Ectodermal cell (in vitro differentiated cells): ENCODE results near the gene AMOTL1.
"Not testable (repeated sequence)": the region's sequence is repeated elsewhere in the genome, so short reads cannot be mapped to it uniquely, and the experiment has no call there.

Experiments
- H3K27ac ChIP-seq: 2 replicates; pipeline ENCODE4 v1.7.0; 2013; ENCODE audit warnings: mild to moderate bottlenecking, low read depth, low read length; ENCODE audit not compliant: insufficient read depth, poor library complexity, severe bottlenecking
- H3K27me3 ChIP-seq: 2 replicates; pipeline ENCODE4 v1.7.0; 2013; ENCODE audit warnings: mild to moderate bottlenecking, low read length; ENCODE audit not compliant: insufficient read depth, control insufficient read depth, poor library complexity, severe bottlenecking
- H3K36me3 ChIP-seq: one replicate; pipeline ENCODE4 v1.7.0; 2013; ENCODE audit warnings: low read length; ENCODE audit not compliant: control insufficient read depth, insufficient read depth
- H3K4me1 ChIP-seq: one replicate; pipeline ENCODE4 v1.7.0; 2013; ENCODE audit warnings: low read length; ENCODE audit not compliant: control insufficient read depth, insufficient read depth
- H3K4me3 ChIP-seq: 2 replicates; pipeline ENCODE4 v1.7.0; 2013; ENCODE audit warnings: low read depth, low read length, control low read depth; ENCODE audit not compliant: insufficient read depth
- H3K9me3 ChIP-seq: 2 replicates; pipeline ENCODE4 v1.7.0; 2013; ENCODE audit warnings: mild to moderate bottlenecking, low read length, moderate library complexity; ENCODE audit not compliant: control insufficient read depth
- WGBS, 2 experiments: methylation state at CpG; one replicate each; pipeline ENCODE4 v1.1.7; 2013; ENCODE audit warnings: missing lambda C conversion rate in 2 of 2; 5-methylcytosine and 5-hydroxymethylcytosine counted together

The AMOTL1 gene

DNA sequence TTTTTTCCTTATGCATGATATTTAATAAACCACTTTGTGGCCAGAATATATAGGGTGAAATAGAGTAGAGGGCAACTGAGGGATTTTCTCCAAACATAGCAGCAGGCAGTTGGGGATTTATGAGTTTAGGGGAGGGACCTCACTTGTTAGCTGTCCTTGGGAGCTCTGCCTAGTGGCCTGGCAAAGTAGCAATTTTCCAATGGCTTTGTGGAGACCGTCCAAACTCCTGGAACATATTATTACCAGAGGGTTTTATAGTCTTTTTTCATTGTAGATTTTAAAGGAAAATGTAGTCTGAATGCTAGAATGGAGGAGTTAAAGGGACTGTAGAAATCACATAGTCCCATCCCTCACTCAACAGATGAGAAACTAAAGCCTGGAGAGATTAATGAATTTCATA lies 32.3 kb downstream of the AMOTL1 start:
- Histone ChIP-seq H3K27me3 (no peaks in the 10 kb centered on the region), H3K4me1 (no peaks in the 10 kb centered on the region), H3K27ac (no peak overlapping the region), H3K4me3 (no peak overlapping the region), H3K36me3 (peaks cover 27% of the 10 kb centered on the region), H3K9me3 (no peaks in the 10 kb centered on the region)
- 83 to 100% methylated on average over 1 of the region's 1 CpG for WGBS, 2 experiments

DNA sequence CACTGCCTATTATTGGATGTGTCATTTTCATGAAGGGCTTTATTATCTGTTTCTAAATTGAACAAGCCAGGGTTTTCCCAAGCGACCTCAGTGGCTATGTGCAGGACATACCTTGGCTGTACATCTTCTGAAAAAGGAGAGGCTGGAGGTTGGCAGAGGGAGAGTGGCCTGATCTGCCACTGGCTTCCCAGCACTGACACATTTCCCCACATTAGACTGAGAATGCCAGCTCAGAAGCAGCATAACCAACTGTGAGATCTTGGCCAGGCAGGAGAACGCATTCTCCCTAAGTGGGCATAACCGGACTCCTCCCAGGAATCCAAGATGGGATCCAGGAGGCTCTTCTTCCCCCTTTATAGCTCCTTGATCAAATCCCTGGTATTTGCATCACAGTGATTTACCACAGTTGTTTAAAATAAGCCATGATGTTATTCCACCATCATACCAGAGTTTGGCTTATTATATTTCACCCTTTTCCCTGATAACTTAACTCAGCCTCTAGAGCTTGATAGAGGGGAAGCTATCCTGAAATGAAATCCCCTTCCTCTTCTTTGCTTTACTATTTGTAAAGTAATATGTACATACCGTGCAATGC lies 33.8 kb downstream of the AMOTL1 start:
- WGBS, 2 experiments, result 92 to 95% methylated on average over 4 of the region's 4 CpGs
- Histone ChIP-seq H3K4me3 (no peak overlapping the region), H3K9me3 (no peaks in the 10 kb centered on the region), H3K27ac (no peak overlapping the region), H3K36me3 (peaks cover 27% of the 10 kb centered on the region), H3K4me1 (no peaks in the 10 kb centered on the region), H3K27me3 (no peaks in the 10 kb centered on the region)

DNA sequence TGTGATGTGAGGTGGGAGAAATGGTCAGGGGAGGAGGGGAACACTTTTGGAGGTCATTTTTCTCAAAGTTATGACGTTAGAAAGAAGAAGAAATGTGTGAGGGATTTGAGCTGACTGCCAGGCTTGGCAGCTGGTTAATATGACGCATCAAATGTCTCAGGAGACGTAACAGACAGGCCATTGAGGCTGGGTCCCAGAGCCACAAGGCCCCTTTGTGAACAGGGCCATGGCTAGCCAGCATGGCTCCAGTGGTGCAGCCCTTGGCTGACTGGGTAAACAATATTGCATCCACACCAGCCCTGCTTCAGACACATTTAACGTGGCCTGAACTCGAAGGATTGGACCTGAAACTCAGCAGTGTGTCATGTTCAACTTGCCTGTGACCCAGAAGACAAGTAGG lies 34.3 kb downstream of the AMOTL1 start:
- Histone ChIP-seq H3K9me3 (no peaks in the 10 kb centered on the region), H3K4me3 (no peak overlapping the region), H3K27me3 (no peaks in the 10 kb centered on the region), H3K27ac (no peak overlapping the region), H3K36me3 (peaks cover 27% of the 10 kb centered on the region), H3K4me1 (no peaks in the 10 kb centered on the region)
- WGBS, 2 experiments, result 93 to 95% methylated on average over 5 of the region's 5 CpGs

DNA sequence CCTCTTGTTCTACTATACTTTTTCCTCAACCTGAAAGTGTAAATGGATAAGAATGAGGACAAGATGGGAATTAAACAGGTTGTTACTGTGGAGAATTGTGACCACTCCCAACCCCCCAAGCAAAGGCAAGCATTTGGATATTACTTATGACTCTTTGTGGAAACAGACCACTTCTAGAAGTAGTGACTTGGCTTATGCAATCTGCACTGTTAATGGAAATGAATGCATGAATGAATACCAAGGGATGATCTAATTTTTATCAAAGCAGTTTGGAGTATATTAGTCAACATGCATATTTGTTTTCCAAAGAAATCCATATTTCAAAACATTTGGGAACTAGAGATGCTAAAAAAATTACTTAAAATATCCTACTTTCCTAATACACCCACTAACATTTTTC lies 35.3 kb downstream of the AMOTL1 start:
- Histone ChIP-seq H3K27me3 (no peaks in the 10 kb centered on the region), H3K4me3 (no peak overlapping the region), H3K9me3 (no peaks in the 10 kb centered on the region), H3K27ac (no peak overlapping the region), H3K36me3 (peaks cover 27% of the 10 kb centered on the region), H3K4me1 (no peaks in the 10 kb centered on the region)

DNA sequence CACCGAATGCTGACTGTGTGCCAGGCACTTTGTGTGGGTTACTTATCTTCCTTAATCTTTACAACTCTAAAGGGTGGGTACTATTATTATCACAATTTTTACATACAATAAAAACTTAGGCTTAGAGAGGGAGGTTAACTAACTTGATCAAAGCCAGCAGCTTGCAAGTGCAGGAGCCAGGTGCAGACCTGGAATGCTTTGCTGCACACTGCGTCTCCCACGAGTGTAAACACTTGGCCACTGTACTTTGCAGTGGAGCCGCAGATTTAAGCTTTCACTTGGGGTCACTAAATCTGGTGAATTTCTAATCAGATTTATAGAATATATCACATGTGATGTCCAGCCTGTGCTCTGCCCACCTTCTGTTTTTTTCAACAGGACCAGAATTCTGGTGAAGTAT lies 36.7 kb downstream of the AMOTL1 start:
- Histone ChIP-seq H3K4me3 (no peak overlapping the region), H3K27ac (no peak overlapping the region), H3K36me3 (peaks cover 16% of the 10 kb centered on the region), H3K4me1 (no peaks in the 10 kb centered on the region), H3K9me3 (no peaks in the 10 kb centered on the region), H3K27me3 (no peaks in the 10 kb centered on the region)
- WGBS, 2 experiments, result 90 to 99% methylated on average over 3 to 4 of the region's 4 CpGs

DNA sequence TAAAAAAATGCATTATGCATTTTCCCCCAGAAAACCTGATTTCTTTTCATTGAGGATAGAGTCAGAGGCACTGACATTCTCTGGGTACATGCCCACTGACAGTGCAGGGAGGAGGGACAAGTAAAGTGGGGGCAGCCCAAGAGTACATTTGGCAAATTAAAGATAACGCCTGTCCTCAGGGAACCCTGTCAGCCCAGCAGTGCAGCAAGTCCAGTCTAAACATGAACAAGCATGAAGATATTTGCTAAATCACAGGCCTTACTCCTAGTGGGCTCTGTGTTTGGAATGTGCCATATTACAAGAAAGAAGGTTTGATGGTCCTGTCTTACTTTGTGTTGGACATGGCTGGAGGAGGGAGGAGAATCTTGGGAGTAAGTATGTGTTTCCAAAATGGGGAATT lies 37.9 kb downstream of the AMOTL1 start:
- Histone ChIP-seq H3K36me3 (peaks cover 11% of the 10 kb centered on the region), H3K4me3 (no peak overlapping the region), H3K27me3 (no peaks in the 10 kb centered on the region), H3K27ac (no peak overlapping the region), H3K4me1 (no peaks in the 10 kb centered on the region), H3K9me3 (no peaks in the 10 kb centered on the region)
- 54 to 71% methylated on average over 1 of the region's 1 CpG for WGBS, 2 experiments

DNA sequence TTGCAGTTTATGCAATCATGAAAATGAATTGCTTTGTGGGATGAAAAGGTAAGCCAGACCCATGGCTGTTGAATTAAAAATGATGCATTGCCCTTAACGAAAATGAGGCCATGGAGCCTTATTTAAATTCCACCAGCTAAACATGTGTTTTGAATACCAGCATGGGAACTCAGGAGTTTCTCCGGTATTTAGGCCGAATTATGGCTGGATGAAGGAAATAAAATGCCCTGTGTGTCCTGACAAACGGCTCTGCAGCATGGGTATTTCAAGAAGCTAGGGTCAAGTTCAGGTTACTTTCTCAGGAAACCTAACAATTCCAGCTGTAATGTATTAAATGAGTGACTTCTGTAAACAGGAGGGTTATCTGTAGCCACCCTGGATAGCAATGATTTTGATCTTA lies 38.3 kb downstream of the AMOTL1 start:
- no peaks in the 10 kb centered on the region for H3K4me1 ChIP-seq
- 92 to 96% methylated on average over 4 of the region's 4 CpGs for WGBS, 2 experiments

DNA sequence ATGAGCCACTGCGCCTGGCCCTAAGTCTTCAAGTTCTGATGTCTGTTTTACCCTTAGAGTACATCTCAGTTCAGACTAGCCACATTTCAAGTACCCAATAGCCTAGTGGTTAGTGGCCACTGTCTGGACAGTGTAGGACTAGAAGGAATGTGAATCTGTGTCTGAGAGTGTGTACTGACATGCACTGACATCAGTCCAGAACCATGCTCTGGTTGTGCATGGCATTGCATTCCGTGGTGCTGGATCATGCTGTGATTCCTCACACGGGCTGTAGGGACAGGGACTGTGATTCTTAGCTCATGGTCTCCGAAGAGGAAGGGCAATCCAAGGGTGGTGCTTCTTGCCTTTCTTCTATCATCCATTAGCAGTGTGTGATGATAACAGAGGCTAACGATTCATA lies 41.1 kb downstream of the AMOTL1 start:
- peaks cover 13% of the 10 kb centered on the region for H3K36me3 ChIP-seq
- H3K27me3 ChIP-seq, result no peaks in the 10 kb centered on the region
- H3K9me3 ChIP-seq, result no peaks in the 10 kb centered on the region
- H3K27ac ChIP-seq, result no peak overlapping the region
- no peaks in the 10 kb centered on the region for H3K4me1 ChIP-seq
- 93 to 94% methylated on average over 4 to 5 of the region's 5 CpGs for WGBS, 2 experiments
- no peak overlapping the region for H3K4me3 ChIP-seq

More for the DNA sequence above, 38.3 kb downstream of the AMOTL1 start:
- Histone ChIP-seq H3K9me3 (no peaks in the 10 kb centered on the region), H3K4me3 (no peak overlapping the region), H3K27ac (no peak overlapping the region), H3K36me3 (peaks cover 7% of the 10 kb centered on the region), H3K27me3 (no peaks in the 10 kb centered on the region)

DNA sequence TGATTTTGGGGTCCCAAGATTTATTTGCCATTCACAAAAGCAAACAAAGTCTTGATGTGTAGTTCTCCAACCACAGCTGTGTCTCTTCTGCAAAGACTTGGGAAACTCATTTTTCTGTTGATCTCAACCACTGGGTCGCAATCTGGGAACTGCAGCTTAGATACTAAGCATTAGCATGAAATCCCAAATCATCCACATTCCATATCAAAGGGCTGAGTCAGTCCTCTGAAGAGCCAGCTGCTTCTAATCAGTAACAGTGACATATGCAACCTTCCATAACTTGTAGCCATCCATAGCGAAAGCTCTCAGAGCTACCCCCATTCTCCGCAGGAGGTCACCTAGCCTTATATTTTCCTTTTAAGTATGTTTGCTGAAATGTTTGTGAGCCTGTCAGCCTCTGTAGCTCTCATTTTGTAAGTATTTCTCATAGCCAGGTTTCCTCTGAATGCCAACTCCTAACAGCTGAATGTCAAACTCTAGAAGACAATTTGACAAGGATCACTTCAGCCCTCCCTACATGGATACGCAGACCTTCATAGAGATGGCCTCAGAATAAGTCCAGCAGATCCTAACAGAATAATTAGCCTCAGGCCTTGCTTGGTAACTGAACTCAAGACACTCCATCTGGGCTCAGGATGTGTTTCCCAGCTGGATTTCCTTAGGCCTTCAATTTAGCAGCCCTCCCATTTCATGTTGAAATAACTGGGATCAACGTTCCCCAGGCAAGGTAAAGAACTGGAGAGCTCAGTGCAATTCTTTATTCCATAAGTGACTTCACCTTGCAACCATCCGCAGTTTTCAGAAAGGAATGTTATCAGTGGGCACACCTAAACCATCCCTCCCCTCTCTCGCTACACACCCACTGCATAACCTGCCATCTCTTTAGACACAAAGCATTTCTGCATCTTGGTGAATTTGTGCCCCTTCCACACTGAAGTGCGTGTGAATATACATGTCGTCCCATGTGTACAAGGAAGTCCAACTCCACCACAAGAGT lies 44.9 kb downstream of the AMOTL1 start:
- not testable (repeated sequence) for H3K9me3 ChIP-seq, H3K4me1 ChIP-seq, H3K4me3 ChIP-seq, H3K27me3 ChIP-seq, H3K27ac ChIP-seq
- 92 to 96% methylated on average over 7 to 8 of the region's 9 CpGs for WGBS, 2 experiments
- peaks cover 29% of the 10 kb centered on the region for H3K36me3 ChIP-seq

DNA sequence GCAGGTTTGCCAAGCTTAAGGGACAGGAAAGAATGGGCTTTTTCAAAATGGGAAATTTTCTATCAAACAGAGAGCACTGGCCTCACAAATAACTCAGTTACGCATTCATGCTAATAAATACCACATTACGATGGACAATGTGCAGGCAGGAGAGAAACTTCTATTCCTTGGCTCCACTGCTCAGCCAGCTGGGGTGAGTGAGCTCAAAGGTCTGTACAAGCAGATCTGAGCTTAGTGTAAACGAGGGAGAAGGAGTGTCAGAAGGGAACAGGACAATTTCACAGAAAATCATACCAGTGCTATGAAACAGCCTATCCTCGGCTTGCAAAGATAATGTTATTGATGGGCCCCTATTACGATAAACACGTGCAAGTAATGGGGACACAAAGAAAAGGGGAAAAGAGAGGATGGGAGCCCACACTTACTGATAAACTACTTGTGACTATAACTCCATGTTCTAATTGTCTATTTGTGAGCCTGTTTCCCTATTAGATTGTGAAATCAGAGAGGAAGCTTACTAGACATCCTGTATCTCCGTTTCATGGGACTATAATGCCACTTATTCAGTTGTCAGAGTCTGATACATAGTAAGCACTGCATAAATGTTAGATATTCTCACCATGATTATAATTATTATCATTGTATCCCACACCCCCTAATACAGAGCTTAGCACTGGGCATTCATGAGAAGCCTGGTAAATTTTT lies 46.3 kb downstream of the AMOTL1 start:
- no peak overlapping the region for H3K27ac ChIP-seq

More for the DNA sequence above, 46.3 kb downstream of the AMOTL1 start:
- Histone ChIP-seq H3K36me3 (peaks cover 34% of the 10 kb centered on the region), H3K4me3 (no peak overlapping the region), H3K4me1 (no peaks in the 10 kb centered on the region), H3K27me3 (no peaks in the 10 kb centered on the region), H3K9me3 (peaks cover 3% of the 10 kb centered on the region)
- 96 to 98% methylated on average over 7 of the region's 7 CpGs for WGBS, 2 experiments
